GM19467 (cell line): ENCODE results near the gene CTSZ.
"Not testable (repeated sequence)": the region's sequence is repeated elsewhere in the genome, so short reads cannot be mapped to it uniquely, and the experiment has no call there.

Experiments used
- ATAC-seq: cut with Tn5 transposase; IDR thresholded peaks from one replicate; pipeline ENCODE4 v1.9.1; 2021; ENCODE audit warnings: mild to moderate bottlenecking, moderate library complexity; ENCODE audit not compliant: unreplicated experiment

CTSZ gene

GRCh38 chr20:58950603-58951002, 56.5 kb downstream of the CTSZ start:
- ATAC-seq, result no peak

- ATAC-seq, result not testable (repeated sequence)
Observed at GRCh38 chr20:58947797-58948388, 59.2 kb downstream of the CTSZ start.

GRCh38 chr20:58945965-58946631, 61.0 kb downstream of the CTSZ start:
- ATAC-seq, result no peak
